Rectal smooth muscle tissue (tissue), 1 donor: ENCODE data around the gene SMARCD3.

Experiments
- H3K27ac ChIP-seq: one replicate; pipeline ENCODE4 v1.7.0; 2013; ENCODE audit warnings: low read depth, low read length, inconsistent platforms
- H3K27me3 ChIP-seq: one replicate; pipeline ENCODE4 v1.7.0; 2013; ENCODE audit warnings: low read length; ENCODE audit not compliant: control insufficient read depth, insufficient read depth
- H3K36me3 ChIP-seq: one replicate; pipeline ENCODE4 v1.7.0; 2013; ENCODE audit warnings: low read length; ENCODE audit not compliant: control insufficient read depth, insufficient read depth
- H3K4me1 ChIP-seq: one replicate; pipeline ENCODE4 v1.7.0; 2013; ENCODE audit warnings: low read length; ENCODE audit not compliant: control insufficient read depth, insufficient read depth
- H3K4me3 ChIP-seq: one replicate; pipeline ENCODE4 v1.7.0; 2013; ENCODE audit warnings: low read length
- H3K9ac ChIP-seq: one replicate; pipeline ENCODE4 v1.7.0; 2013; ENCODE audit warnings: low read length

SMARCD3 gene

DNA sequence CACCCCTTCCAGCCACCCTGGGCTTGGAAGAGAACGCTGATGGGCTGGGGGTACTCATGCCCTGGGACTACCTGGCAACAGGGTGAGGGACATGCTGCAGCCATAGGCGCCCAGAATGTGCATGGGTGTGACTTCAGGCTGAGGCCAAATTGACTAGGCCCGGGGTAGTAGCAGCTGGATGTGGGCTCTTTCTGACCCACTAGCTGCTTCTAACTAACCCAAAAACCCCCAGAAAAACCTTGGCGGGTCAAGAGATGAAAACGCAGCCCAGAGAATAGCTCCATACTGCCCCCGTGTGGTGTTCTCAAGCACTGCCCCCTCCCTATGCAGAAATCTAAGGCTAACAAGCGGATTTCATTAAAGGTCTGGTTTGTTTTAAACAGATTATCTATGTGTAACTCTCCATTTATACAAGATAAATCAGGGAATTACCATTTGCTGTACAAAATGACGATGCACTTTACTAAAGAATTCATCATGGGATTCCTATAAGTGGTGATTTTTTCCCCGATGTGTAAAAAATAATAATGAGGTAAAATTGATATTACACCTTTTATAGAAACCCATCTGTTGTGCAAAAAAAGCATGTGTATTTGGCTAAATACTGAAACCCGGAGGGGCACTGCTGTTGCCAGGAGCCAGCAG lies 4.2 kb downstream of the SMARCD3 start:
- peak overlapping the region; percentile 57 for H3K4me3 ChIP-seq
- H3K9ac ChIP-seq = no peak overlapping the region
- peaks cover 13% of the 10 kb centered on the region for H3K27me3 ChIP-seq
- H3K4me1 ChIP-seq = peaks cover 24% of the 10 kb centered on the region
- no peak overlapping the region for H3K27ac ChIP-seq
- peaks cover 5% of the 10 kb centered on the region for H3K36me3 ChIP-seq

GRCh38 chr7:151243408-151244195 lies 4.9 kb downstream of the SMARCD3 start:
- no peak overlapping the region for H3K27ac ChIP-seq
- H3K27me3 ChIP-seq = peaks cover 13% of the 10 kb centered on the region
- H3K4me1 ChIP-seq = peaks cover 24% of the 10 kb centered on the region
- peaks cover 8% of the 10 kb centered on the region for H3K36me3 ChIP-seq
- H3K9ac ChIP-seq = no peak overlapping the region
- H3K4me3 ChIP-seq = no peak overlapping the region

DNA sequence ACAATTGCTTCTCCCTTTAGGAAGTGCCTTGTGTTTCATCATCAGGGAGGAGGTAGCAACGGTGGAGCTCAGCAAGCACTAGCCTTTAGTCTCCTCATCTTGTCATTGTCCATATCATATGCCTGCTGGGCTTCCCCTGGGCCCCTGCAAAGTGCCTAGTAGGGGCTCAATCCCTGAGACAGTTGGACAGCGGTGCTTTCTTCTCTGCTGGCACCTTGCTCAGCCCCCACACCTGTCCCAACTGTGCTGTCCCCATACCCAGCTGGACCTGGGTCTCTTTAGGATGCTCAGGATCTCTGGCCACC lies 5.5 kb downstream of the SMARCD3 start:
- Histone ChIP-seq H3K27ac (no peak overlapping the region), H3K27me3 (peaks cover 13% of the 10 kb centered on the region), H3K4me3 (no peak overlapping the region), H3K4me1 (peaks cover 24% of the 10 kb centered on the region), H3K36me3 (peaks cover 8% of the 10 kb centered on the region), H3K9ac (no peak overlapping the region)

- H3K27ac ChIP-seq = no peak overlapping the region
- H3K9ac ChIP-seq = no peak overlapping the region
- H3K36me3 ChIP-seq = peaks cover 11% of the 10 kb centered on the region
- peaks cover 13% of the 10 kb centered on the region for H3K27me3 ChIP-seq
- no peak overlapping the region for H3K4me3 ChIP-seq
- H3K4me1 ChIP-seq = peaks cover 20% of the 10 kb centered on the region
Observed at GRCh38 chr7:151242159-151243044, 6.1 kb downstream of the SMARCD3 start.

DNA sequence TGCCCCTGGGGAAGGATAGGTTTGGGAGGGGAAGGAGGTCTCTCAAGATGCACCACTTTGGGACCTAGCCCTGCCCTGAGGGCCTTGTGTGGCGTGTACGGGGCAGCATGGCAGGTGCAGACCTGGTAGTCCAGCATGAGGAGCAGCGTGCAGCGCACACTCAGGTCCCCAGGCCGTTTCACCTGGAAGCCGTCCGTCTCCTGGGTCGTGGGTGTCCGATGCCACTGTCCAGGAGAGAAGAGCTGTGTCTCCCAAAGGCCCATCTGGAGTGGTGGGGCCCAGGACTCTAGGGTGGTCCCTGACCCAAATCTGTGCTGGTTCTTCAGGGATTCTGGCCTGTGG lies 6.8 kb downstream of the SMARCD3 start:
- no peak overlapping the region for H3K27ac ChIP-seq
- H3K4me1 ChIP-seq = peaks cover 15% of the 10 kb centered on the region
- H3K27me3 ChIP-seq = peaks cover 9% of the 10 kb centered on the region
- H3K9ac ChIP-seq = no peak overlapping the region
- no peak overlapping the region for H3K4me3 ChIP-seq
- H3K36me3 ChIP-seq = peaks cover 17% of the 10 kb centered on the region

DNA sequence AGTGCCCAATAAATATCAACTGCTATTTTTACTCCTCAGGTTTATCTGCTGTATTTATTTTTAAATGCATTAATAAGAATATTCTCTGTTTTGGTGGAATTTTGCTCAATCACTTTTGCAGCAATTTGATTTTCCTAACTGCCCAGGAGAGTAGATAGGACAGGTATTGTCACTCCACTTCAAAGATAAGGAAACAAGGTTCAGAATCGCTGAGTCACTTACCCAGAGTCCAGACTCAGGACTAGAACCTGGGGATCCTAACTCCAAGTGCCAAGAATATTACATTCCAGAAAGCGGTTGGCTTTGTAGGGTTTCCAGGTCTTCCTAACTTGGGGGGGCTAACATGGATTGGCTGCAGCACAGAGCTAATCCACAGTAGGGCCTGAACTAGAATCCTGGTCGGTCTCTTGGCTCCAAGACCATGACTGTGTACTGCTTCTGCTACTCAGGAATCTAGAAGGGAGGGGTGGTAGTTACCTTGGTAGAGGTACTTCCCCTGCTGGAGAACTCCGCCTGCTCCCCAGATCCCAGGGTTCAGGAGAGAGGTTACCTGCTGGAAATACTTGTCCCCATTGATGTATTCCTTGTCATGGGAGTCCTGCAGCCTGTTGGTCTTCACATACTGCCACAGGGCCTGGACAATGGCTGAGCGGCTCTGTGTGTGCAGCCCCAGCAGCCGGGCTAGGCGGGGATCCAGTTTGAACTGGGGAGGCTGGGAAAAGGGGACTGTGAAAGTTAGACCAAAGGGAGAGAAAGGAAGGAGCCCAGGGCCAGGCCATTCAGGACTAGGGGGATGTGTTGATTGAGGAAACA lies 7.3 kb downstream of the SMARCD3 start:
- H3K9ac ChIP-seq = no peak overlapping the region
- H3K27me3 ChIP-seq = peaks cover 9% of the 10 kb centered on the region
- H3K4me3 ChIP-seq = no peak overlapping the region
- H3K36me3 ChIP-seq = peaks cover 23% of the 10 kb centered on the region
- H3K27ac ChIP-seq = no peak overlapping the region
- peaks cover 14% of the 10 kb centered on the region for H3K4me1 ChIP-seq

DNA sequence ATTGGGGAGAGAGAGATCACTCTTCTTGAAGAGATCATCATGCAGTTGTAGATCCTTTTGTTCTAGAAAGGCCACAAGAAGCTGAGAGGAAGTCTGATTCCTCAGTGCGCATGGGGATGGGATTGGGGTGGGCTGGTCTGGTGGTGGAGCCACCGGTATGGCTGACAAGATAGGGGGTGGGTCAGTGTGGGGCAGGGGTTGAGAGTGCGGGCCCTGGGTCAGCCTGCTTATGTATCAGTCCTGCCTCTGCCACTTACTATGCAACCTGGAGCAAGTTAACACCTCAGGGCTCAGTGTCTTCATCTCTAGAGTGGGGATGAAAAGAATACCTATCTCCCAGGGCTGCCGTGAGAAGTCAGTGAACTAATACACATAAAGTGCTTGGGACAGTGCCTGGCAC lies 8.0 kb downstream of the SMARCD3 start:
- Histone ChIP-seq H3K27me3 (peaks cover 9% of the 10 kb centered on the region), H3K9ac (no peak overlapping the region), H3K4me1 (peaks cover 14% of the 10 kb centered on the region), H3K4me3 (no peak overlapping the region), H3K36me3 (peaks cover 24% of the 10 kb centered on the region), H3K27ac (no peak overlapping the region)

- Histone ChIP-seq H3K9ac (no peak overlapping the region), H3K36me3 (peaks cover 28% of the 10 kb centered on the region), H3K4me1 (peaks cover 11% of the 10 kb centered on the region), H3K4me3 (no peak overlapping the region), H3K27ac (no peak overlapping the region), H3K27me3 (peaks cover 5% of the 10 kb centered on the region)
Observed at GRCh38 chr7:151239837-151240459, 8.5 kb downstream of the SMARCD3 start.

DNA sequence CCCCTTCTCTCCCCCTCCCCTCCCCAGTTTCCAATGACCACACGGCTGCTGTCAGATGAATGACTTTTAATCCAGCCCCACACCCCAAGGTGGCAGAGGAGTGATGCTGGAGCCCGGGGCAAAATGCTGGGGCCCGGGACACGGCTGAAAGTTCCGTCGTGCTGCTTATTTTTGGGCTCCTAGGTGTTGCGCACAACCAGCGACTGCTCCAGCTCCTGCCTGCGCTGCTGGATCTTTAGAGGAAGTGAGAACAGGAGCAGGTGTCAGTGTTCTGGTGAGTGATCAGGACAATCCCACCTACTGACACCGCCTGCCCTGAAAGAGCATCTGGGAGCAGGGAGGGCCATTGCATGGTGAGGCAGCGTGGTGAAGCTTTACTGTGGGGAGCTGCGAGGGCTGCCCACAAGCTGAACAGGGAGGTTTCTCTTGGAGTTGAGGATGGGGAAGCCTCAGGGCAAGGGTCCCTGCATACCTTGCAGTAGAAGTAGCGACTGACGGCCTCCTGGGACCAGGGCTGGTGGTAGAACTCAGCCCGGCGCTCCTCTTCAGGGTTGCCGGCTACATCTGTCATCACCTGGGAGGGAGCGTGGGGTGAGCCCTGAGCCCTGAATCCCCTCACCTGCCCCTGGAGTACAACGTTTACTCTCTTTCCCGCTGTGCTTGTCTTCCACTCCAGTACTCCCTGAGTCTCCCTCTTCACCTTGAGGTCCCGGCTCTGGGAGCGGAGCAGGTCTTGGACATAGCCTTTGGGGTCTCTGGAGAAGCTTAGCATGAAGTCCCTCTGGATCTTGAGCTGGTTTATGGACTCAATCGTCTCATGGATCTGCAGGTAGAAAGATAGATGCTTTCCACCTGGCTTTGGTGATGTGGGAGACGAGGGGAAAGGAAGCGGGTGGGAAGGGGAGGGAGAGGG lies 9.3 kb downstream of the SMARCD3 start:
- peaks cover 28% of the 10 kb centered on the region for H3K36me3 ChIP-seq
- no peak overlapping the region for H3K27ac ChIP-seq

DNA sequence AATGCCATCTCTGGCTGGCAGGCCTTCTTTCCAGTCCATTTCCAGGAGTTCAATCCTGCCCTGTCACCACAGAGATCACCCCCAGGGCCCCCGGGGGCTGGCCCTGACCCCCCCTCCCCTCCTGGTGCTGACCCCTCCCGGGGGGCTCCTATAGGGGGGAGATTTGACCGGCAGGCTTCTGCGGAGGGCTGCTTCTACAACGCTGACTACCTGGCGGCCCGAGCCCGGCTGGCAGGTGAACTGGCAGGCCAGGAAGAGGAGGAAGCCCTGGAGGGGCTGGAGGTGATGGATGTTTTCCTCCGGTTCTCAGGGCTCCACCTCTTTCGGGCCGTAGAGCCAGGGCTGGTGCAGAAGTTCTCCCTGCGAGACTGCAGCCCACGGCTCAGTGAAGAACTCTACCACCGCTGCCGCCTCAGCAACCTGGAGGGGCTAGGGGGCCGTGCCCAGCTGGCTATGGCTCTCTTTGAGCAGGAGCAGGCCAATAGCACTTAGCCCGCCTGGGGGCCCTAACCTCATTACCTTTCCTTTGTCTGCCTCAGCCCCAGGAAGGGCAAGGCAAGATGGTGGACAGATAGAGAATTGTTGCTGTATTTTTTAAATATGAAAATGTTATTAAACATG lies 10.2 kb downstream of the SMARCD3 start:
- Histone ChIP-seq H3K27me3 (no peaks in the 10 kb centered on the region), H3K9ac (no peak overlapping the region), H3K4me3 (no peak overlapping the region), H3K4me1 (peaks cover 5% of the 10 kb centered on the region), H3K27ac (no peak overlapping the region), H3K36me3 (peaks cover 28% of the 10 kb centered on the region)

More for the DNA sequence above, 9.3 kb downstream of the SMARCD3 start:
- no peak overlapping the region for H3K4me3 ChIP-seq
- H3K27me3 ChIP-seq = peaks cover 3% of the 10 kb centered on the region
- H3K9ac ChIP-seq = no peak overlapping the region
- peaks cover 5% of the 10 kb centered on the region for H3K4me1 ChIP-seq
